ENCODE data around the gene MFSD11. TPM values are rescaled to one million over a fixed set of nuclear protein-coding genes. Genes with fewer than 3 reads are reported as not detected.

The MFSD11 gene
- total RNA-seq, 1 donor from 2014 or later: 38.7 TPM

GRCh38 chr17:76827736-76828135, 89.8 kb downstream of the MFSD11 start:
- TF ChIP-seq CTCF (IDR thresholded peaks at IDR 0.05; ENCODE audit: unreplicated experiment): no peak
- Mint-ChIP-seq H3K36me3 (ENCODE audit: insufficient read depth) (no peaks in the 10 kb centered on the region), H3K27me3 (peaks cover 19% of the 10 kb centered on the region), H3K27ac (peak overlapping the region; percentile 5), H3K4me3 (ENCODE audit: low read depth) (no peak overlapping the region), H3K4me1 (ENCODE audit: low read depth) (no peaks in the 10 kb centered on the region), H3K9me3 (ENCODE audit: low read depth) (no peaks in the 10 kb centered on the region)
- DNase-seq (ENCODE audit: low spot score, unreplicated experiment): no peak

Small RNA genes within 50 kb of the gene (microRNA-seq; reads per million reads assigned to microRNA genes)
- 6.6 reads per million, percentile 6 among the genes with 10 or more reads in this experiment for gene MIR636 (ENCODE audit: borderline number of aligned reads, unreplicated experiment)

Other genes starting within 250 kb of the MFSD11 start
- gene RHBDF2, start 236.7 kb upstream of the MFSD11 start, total RNA-seq: 11.8 and 12.1 TPM in 2 replicates
- 0.46 and 1.0 TPM in 2 replicates for gene CYGB, start 200.4 kb upstream of the MFSD11 start, total RNA-seq
- gene PRCD, start 198.1 kb upstream of the MFSD11 start, total RNA-seq: 0.86 and 1.7 TPM in 2 replicates
- 0.62 and 1.2 TPM in 2 replicates for gene ST6GALNAC2, start 152.3 kb upstream of the MFSD11 start, total RNA-seq
- gene ST6GALNAC1, start 94.4 kb upstream of the MFSD11 start, total RNA-seq: 6.6 and 8.4 TPM in 2 replicates
- gene MXRA7, start 27.2 kb upstream of the MFSD11 start, total RNA-seq: 93.3 and 94.9 TPM in 2 replicates
- 24.1 and 25.6 TPM in 2 replicates for gene JMJD6, start 11.5 kb upstream of the MFSD11 start, total RNA-seq
- 28.2 TPM in 2 replicates for gene METTL23, start 11.3 kb upstream of the MFSD11 start, total RNA-seq
- 265 and 276 TPM in 2 replicates for gene SRSF2, start 788 bp upstream of the MFSD11 start, total RNA-seq
- 2.8 and 4.6 TPM in 2 replicates for gene MGAT5B, start 130.3 kb downstream of the MFSD11 start, total RNA-seq